Hematopoietic multipotent progenitor cell treated with erythropoietin and hydrocortisone succinate and interleukin-3 and kit ligand, for 6 days (in vitro differentiated cells): ENCODE results near the gene DHRS7.
"Not testable (repeated sequence)": the region's sequence is repeated elsewhere in the genome, so short reads cannot be mapped to it uniquely, and the experiment has no call there.

ENCODE experiments used
- DNase-seq: peaks from one replicate; pipeline ENCODE4 v3.0.0-alpha.2; 2015

The DHRS7 gene

DNA sequence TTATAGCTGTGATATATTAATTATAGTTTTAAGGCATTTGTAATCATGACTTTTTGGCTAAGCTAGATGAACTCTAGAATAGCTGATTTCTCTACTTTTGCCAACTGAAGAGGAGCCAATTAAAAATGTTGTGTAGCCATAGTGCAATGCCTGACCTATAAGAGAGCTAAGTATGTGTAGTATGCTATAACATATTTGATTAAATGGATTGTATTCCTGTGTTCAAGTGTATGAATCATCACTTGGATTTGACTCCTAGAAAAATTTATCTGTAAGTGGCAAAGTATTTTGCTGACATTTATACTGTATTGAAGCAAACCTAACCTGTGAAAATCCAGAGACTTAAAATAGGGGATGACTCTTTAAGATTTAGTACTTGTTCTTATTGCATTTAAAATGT is 39.3 kb downstream of the DHRS7 start:
- DNase-seq: no peak

- no peak for DNase-seq
These were observed 49.0 kb downstream of the DHRS7 start for GRCh38 chr14:60116181-60116580.

- DNase-seq: no peak
These were observed 50.3 kb downstream of the DHRS7 start for GRCh38 chr14:60114881-60115280.

- no peak for DNase-seq
These were observed 53.5 kb downstream of the DHRS7 start for GRCh38 chr14:60111732-60112131.

DNA sequence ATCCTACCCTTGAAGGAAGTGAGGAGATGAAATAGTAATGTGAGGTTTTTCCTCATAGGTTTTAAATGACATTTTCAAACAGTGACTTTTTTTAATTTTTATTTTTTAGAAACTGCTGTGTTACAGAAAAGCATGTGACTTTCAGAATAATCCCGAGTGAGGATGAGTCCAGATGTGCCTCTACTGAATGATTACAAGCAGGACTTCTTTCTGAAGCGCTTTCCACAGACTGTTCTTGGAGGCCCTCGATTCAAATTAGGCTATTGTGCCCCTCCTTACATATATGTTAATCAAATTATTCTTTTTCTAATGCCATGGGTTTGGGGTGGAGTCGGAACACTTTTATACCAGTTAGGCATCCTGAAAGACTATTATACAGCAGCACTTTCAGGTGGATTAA is 57.7 kb downstream of the DHRS7 start:
- DNase-seq: no peak

DNA sequence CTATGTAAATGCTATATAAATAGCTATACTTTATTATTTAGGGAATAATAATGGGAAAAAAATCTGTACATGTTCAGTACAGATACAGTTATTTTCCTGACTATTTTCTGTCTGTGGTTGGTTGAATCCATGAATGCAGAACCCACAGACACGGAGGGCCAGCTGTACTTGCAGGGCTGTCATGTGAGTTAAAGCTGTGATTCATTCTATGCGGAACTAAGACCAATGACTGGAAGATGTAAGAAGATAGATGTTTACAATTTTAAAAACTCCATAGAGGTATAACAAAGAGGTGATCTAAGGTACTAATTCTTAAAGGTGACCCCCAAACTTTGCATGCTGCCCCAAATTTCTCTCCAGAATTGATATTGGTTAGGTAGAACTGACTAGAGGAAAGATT is 58.9 kb downstream of the DHRS7 start:
- no peak for DNase-seq

DNA sequence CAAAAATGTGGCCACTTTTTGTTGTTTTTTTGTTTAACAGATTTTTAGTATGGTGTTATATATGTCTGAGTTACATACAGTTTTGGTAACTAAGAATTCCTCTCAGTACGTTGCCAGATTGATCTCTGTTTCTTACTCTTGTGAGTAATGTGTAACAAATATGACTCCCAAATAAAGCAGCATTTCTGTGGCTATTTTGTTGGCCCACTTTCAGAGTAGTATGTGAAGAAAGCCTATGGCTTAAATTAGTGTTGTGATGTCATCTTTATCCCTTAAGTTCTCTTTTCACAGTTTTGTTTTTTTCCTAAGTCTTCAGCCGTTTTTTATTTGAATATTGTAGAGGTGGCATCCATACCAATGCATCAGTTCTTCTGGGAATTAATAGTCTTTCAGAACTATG is 62.8 kb downstream of the DHRS7 start:
- no peak for DNase-seq

GRCh38 chr14:60101786-60102185 is 63.4 kb downstream of the DHRS7 start:
- no peak for DNase-seq

DNA sequence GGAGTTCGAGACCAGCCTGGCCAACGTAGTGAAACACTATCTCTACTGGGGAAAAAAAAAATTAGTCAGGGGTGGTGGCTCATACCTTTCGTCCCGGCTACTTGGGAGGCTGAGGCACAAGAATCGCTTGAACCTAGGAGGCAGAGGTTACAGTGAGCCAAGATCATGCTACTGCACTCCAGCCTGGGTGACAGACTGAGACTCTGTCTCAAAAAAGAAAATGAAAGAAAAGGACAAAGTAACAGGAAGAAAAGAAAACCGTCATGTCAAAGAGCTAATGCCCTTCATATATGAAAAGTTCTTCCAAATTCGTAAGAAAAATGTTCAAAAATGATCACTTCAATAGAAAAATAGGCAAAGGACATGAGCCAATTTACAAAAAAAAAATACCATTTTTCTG is 65.3 kb downstream of the DHRS7 start:
- not testable (repeated sequence) for DNase-seq

- no peak for DNase-seq
These were observed 67.2 kb downstream of the DHRS7 start for GRCh38 chr14:60097974-60098373.

DNA sequence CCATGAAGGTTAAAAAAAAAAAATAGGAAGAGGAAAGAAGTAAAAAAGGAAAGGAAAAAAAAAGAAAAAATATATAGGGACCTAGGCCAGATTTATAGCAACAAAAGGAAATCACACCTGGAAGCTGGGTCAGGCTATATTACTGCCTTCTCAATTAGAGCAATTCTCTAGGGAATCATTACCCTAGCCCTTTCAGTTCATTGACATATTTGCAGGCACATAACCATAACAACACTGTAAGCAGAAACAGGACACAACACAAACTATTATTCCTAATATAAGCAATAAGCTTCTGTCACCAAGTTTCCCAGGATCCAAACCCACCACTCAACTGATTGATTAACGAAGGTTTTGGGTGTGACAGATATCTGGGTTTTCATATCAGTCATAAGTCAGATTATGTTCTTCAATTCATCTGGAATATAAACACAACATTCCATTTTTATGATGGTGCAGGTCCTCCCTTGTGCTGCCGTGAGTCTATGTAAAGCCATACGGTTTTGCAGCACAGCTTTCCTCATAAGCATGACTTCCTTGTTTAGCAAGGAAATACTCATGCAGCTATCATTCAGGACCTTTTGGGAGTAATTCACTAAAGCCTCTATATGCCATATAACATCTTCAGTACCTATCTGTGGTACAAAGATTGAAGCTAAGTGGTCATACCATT is 69.3 kb downstream of the DHRS7 start:
- DNase-seq: no peak

DNA sequence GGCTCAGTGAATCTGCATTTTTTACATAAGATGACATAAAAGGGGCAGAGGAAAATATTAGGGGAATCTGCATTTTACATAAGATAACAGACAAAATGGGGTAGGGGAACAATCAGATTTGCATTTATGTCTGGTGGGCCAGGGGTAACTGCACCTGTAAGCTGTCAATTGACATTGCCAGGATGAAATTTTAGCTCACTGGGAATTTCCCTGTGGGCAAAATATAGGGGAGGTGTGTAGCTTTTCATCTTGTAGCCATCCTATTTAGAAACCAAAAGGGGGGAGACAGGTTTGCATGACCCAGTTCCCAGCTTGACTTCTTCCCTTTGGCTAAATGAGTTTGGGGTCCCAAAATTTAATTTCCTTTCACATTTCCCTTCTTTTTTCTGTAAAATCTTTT is 70.0 kb downstream of the DHRS7 start:
- DNase-seq: no peak

DNA sequence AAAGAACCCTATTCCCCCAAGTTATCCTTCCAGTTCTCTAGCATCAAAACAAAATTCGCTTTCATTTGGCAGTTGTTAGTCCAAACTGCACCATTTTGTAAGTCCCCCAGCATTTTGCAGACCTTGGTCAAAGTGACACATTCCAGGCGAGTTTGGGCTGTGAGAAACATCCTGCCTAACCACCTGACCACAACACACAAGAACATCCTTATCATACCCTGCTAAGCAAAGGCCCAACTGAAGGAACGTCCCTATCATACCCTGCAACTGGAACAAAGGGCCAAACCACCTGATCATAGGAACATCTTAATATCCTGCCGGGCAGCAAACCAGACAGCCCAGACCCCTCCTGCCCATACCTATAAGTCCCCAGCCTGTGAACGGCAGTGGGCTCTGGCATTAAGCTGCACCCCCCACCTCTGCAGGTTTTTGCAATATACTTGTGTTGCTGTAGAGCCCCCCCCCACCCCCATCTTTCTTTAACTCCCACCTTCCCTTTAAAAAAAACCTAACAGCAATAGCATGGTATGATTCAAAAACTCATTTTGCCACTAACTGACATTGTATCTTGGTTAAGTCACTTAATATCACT is 70.8 kb downstream of the DHRS7 start:
- DNase-seq: peak; percentile 95
